HPDE6-E6E7 (cell line): ENCODE results near the gene LCN9.
"Not testable (repeated sequence)": the region's sequence is repeated elsewhere in the genome, so short reads cannot be mapped to it uniquely, and the experiment has no call there.

Source experiments
- DNase-seq: peaks from one replicate; pipeline ENCODE4 v3.0.0; 2011; ENCODE audit warnings: missing footprints; ENCODE audit errors: extremely low spot score

Gene LCN9

DNA sequence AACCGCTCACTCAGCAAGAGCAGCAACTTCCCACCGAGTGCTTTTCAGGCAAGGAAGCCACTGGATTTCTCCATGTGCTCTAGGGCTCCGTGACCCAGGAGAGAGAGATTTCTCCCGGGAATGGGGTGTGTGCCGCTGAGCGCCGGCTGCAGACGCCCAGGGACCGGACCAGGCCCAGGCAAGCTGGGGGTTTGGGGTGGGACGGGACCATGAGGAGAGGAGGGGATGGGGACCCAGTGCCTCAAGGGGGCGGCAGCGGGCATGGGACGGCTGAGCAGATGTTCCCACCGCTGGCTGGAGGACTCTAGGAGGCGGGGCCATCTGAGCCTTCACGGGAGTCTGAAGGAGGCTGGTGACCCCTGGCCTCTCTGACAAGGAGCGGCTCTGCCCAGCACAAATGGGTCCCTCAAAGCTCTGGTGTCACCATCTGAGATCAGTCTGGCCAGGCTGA, 8.5 kb downstream of the LCN9 start:
- no peak for DNase-seq

DNA sequence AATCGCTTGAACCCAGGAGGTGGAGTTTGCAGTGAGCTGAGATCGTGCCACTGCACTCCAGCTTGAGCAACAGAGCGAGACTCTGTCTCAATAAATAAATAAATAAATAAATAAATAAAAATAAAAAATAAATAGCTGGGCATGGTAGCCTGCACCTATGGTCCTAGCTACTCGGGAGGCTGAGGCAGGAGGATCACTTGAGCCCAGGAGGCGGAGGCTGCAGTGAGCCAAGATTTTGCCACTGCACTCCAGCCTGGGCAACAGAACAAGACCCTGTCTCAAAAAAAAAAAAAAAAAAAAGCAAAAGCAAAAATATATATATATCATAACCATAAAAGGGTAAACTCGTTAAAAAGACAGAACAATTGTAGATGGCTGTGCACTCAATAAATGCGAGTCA, 9.7 kb downstream of the LCN9 start:
- DNase-seq, result not testable (repeated sequence)

DNA sequence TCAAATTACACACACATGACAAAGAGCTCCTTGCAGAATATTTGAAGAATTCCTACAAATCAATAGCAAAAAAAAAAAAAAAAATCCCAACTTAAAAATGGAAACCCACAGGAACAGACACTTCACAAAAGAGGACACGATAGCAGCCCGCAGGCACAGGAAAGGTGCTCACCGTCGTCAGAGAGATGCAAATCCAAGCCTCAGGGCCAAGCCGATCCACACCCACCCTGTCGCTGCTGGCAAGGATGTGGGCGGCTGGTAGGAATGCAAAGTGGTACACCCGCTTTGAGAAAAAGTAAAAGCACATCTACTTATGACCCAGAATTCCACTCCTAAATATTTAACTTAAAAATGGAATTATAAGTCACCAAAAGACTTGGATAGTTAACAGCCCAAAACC, 10.8 kb downstream of the LCN9 start:
- no peak for DNase-seq

DNA sequence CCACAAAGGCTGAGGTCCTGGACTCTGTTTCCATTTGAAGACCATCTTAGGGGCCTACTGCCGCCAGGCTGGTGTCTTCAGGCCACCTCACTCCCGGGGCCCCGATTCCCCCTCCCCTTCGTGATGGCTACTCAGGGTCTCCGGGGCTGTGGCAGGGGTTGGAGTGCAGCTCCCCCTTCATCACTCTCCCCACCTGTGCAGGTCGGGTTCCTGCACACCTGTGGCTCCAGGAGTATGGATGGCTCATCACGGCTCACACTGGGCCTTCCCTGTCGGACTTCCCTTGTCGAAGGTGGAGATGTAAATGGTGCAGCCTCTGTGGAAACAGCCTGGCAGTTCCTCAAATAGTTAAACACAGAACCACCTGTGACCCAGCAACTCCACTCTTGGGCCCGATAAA, 11.9 kb downstream of the LCN9 start:
- DNase-seq, result no peak

DNA sequence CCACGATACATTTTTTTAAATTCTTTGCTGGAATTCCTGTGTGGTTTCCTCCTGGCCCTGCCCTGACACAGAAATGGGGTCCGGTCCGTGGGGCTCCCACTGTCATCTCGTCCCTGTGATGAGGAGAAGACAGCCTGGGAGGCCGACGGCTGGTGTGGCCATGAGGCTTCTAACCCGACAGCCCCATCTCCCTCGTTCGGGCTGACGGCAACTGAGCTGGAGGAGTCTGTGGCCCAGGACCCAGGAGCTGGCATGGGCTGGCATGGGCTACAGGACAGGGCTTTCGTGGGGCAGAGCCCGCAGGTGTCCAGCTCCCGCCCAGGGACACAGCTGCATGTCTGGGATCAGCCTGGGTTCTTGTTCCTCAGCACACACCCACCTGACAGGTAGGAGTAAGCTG, 13.8 kb downstream of the LCN9 start:
- DNase-seq, result no peak

DNA sequence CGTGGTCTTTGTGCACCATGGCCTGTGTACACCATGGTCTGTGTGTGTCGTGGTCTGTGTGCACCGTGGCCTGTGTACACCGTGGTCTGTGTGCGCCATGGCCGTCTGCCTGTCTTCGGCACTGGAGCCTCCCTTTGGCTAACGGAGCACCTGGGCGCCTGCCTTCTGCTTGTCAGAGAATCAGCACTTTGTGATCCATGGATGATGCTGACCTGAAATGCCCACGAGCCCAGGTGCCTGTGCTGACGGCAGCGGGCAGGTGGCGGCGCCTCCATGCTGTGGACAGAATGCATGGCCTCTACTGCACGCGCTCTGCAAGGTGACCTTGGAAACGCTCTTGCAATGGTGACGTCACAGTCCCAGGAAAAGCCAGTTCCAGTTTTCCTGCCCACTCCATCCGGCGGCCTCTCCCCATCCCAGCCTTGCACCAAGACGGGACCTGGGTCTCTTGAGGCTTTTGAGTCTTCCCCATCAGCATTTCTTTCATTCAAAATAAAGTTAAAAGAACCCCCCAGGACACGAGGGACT, 14.6 kb downstream of the LCN9 start:
- DNase-seq, result no peak

DNA sequence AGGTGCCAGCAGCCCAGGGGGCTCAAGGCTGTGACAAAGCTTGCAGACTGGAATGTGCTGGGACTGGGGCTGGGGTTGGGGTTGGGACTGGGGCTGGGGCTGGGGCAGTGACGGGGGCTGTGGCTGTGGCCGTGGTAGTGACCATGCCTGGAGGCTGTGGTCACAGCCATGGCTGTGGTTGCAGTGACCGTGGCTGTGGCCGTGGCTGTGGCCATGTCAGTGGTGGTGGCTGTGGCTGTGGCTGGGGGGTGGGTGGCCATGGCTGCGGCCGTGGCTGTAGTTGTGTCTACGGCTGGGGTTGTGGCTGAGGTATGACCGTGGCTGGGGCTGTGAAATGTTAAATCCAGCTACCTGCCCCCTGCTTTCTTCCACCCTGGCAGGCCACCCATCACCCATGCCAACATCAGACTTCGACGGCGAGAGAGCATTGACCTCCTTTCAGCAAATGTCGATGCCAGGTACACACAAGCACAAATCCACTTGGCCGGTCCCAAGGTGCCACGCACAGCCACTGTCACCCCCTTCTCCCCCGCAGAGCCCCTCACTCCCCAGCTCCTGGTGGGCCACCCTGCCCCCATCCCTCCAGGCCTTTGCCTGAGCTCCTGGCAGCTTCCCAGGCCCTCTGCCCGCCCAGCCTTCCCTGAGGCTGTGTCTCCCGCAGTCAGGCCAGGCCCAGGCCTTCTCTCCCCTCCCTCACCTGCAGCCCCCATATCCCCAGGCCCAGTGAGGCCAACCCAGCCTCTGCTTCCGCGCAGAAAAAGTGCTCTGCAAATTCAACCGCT, 15.3 kb downstream of the LCN9 start:
- no peak for DNase-seq

DNA sequence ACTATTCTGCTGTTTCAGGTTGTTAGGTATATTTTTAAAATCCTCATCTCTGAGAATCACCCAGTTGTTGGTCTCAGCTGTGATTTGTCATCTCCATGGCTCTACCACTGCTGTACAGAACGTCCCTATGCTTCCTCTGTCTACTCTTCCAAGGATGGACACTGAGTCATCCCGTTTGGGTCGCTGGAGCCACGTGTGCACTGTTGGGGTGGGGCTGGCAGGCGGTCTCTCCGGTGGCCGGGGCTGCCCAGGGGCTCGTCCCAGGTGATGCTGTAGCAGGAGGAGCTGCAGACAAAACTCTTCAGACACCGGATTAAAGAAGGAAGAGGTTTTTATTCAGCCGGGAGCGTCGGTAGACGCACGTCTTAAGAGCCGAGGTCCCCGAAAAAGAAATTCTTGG, 16.9 kb downstream of the LCN9 start:
- DNase-seq, result no peak

DNA sequence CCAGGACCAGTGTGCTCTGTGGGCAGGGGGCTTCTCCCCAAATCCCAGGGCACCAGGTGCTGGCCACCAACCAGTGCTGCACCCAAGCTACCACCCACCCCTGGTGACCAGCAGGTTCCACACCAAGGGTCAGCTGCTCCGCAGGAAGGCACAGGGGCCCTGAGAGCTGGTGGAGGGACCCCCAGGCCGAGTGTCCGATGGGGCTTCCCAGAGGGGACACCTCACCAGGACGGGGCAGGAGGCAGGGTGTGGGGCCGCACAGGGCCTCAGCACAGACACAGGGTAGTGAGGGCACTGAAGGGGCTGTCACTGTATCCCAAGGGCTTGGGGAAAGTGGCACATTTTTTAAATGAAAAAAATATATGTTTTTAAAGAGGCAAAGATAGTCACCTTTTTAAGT, 18.1 kb downstream of the LCN9 start:
- no peak for DNase-seq

DNA sequence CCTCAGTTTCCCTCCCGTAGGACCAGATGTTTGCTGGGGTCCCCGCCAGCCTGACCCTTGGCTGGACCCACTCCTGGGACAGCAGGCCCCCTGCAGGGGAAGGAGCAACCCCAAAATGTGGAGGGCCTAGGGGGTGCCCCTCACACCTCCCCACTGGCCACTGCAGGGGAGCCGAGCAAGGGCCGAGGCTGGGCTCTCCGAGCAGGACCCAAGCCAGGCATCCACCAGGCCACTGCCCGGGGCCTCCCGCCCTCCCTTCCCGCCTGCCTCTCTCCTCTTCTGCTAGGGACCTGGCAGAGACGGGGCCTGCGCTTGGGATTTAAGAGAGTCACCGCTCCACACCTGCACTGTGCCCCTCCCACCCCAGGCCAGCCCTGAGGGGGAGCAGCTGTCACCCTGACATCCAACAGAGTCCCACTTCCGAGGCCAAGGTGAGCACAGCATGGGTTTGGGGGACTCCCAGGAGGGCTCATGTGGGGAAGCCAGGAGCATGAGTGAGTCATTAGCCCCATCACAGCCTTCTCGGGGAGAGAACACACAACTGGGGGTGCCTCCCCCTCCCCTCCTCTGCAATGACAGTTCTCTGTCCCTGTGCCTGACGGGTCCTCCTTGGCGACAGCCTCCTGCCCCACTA, 20.4 kb downstream of the LCN9 start:
- DNase-seq, result no peak

DNA sequence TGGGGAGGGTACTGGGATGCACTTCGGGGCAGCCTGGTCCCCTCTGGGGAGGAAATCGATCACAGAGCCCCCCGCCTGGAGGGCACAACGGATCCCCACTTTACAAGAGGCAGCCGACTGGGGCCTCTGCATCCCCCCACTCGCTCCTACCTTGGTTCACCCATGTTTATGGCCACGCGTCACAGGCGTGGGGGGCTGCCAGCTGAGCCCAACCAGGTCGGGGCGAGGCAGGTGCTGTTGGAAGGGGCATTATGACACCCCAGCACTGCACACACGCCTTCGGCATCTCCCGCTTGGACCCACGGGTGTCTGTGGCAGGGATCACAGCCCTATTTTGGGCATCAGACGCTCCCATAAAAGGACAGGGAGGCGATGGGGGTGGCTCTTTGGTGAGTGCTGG, 21.6 kb downstream of the LCN9 start:
- no peak for DNase-seq

DNA sequence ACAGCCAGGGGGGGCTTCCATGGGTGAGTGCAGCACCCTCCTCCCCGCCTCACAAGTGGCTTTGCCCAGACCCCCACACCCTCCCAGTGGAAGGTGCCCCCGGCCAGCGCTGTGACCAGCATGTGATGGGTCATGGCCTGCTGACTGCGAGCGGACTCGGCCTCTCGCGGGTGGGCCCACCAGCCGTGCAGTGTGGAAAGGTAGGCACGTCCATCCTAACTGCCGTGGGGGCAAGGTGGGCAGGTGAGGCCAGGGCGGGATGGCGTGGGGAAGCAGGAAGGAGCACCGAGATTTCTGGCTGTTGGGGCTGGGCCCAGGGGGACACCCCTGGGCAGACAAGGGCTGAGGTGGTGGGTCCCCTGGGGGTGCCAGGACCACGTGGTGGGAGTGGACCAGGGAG, 24.1 kb downstream of the LCN9 start:
- no peak for DNase-seq

DNA sequence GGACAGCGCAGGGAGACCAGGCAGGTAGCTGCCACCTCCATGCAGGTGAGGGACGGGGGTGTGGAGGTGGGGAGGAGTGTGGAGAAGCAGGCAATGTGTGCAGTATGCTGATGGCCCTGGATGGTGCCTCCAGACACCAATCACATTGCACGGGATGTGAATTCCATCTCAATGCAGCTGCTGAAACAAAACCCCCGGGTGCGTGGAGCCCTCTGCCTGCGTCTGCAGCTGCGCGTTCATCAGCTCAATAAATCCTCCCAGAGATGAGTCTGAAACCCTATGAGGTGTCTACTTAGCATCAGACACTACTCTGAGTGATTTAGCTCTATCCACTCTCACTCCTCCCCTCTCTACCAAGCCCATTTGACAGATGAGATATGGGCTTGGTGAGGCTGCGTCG, 25.9 kb downstream of the LCN9 start:
- no peak for DNase-seq

DNA sequence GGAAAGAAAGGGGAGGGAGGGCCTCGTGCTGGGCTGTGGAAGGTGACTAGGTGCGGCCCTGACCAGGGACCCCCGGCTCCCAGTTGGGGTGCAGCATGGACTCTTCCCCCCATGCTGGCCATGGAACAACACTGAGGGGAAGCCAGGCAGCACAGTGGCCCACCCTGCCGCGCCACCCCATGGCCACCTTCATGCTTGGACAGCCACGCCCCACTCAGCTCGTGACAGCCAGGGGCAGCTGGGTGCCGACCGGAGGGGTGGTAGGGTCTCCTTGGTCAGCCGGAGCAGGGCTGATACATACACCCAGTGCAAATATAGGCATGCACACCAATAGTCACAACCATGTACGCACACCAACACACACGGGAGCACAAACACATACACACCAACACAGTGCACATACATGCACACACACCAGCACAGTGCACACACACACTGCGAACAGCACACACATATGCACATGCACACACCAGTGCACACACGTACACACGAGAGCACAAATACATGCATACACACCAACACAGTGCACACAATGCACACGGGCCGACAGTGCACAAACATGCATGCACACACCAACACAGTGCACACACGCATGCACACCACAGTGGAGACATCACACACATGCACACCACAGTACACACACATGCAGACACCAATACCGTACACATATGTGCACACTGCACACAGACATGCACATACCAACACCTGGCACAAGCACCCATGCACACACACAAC, 27.9 kb downstream of the LCN9 start:
- no peak for DNase-seq

DNA sequence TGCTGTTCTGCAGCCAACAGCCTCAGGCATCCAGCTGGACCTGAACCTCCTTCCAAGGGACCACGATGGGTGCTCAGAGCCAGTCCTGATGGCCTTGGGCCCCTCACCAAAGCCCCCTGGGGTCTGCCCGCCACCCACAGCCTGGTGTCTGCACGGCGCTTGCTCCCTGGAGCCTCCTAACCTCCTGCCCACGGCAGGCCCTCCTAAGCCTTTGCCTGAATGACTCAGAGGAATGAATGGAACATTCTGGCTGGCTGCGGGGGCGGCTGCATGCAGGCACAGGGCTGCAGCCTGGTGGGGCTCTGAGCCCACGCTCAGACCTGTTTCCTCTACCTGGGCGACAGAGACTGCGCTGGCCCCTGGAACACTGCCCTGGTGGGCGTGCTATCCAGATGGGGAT, 29.3 kb downstream of the LCN9 start:
- DNase-seq, result no peak

DNA sequence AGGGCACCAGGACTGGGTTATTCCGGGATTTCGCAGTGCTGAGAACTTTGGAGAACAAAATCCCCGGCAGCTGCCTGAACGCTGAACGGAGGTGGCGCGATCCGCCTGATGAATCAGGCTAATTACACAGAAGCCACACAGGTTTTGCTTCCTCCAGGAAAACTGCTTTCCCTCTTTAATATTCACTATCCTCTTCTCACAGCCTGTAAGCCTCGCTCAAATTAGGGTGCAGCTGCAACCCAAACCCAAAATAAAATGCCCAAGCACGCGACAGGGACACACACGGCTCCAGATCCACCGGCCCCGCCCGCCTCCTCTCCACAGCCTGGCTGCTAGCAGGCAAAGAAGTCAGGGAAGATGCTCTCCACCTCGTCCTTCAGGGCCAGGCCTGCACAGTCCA, 30.2 kb downstream of the LCN9 start:
- no peak for DNase-seq

DNA sequence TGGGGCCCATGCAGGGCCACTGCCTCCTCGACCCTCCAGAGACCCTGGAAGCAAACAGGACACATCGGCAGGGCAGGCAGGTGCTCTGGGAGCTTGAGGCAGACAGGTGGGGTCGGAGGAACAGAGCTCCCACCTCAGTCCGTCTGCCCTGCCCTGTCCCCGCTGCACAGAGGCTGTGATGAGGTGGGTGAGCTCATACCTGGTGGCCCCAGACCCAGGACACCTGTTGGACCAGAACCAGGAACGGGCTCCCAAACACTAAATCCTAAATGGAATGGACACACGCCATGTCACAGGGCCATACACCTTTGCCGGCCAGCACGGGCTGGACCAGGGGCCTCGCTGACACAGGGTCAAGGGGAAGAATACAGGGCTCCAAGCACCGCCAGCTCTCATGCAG, 30.7 kb downstream of the LCN9 start:
- DNase-seq, result no peak

DNA sequence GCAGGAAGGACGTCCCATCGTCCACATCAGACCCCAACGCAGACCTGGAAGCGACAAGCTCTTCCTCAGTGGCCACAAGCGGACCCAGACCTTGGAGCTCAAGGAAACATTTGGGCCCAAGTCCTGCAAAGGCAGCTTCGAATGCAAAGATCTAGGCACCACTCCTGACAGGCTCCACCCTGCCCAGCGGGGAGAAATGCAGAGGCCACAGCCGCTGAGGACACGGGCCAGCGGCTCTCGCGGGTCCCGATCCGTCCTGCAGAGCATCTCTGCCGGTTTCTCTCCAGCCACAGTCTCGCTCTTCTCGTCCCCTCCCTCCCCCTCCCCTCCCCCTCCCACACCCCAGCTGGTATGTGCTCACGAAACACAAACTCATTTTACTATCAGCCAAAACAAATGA, 31.3 kb downstream of the LCN9 start:
- no peak for DNase-seq

DNA sequence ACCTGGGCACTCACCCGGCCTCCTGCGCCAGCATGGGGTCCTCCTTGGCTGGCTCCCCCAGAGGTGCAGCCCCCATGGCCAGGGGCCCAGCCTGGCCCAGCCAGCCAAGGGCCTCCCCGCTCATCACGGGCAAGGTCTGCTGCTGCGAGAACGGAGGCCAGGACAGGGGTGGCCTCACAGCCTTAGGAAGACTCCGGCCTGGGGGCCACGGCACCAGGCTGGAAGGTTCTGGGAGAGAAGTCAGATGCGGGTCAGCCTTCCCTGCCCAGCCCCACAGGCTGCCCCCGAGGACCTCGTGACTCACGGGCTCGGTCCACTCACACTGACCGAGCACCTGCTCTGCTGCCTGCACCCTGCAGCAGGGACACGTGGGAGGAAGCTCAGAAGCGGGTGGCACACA, 31.9 kb downstream of the LCN9 start:
- DNase-seq, result no peak

DNA sequence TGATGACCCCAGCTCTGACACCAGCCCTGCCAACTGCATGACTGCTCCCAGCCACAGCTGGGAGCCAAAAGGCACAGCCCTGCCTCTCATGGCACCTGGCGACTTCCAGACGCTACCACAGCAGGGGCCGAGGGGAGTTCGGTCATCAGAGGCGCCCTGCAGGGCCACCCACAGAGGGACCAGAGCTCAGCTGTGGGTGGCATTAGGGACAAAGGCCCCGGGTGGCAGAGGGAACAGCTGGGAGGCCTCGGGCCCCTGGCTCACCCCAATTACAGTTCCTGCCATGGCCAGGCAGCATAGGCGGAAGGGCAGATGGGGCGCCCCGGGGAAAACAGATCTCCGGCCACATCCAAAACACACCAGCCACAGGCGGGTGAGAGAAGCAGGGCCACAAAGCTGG, 32.5 kb downstream of the LCN9 start:
- no peak for DNase-seq

DNA sequence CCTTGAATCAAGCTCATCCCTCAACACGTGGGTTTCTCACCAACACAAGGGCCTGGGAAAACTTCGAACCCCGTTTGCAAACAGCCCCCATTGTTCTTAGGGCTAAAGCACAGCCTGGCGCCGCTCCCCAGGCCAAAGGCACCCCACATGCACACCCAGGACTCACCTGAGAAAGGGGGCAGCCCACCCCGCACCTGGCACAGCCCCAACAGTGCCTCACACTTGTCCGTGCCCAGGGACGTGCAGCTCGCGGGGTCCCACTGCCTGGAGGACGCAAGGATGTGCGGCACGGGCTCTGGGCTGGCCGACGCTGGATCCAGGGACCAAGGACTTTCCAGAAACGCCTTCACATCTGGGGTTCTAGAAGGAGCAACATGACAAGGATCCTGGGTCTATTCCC, 33.3 kb downstream of the LCN9 start:
- no peak for DNase-seq

DNA sequence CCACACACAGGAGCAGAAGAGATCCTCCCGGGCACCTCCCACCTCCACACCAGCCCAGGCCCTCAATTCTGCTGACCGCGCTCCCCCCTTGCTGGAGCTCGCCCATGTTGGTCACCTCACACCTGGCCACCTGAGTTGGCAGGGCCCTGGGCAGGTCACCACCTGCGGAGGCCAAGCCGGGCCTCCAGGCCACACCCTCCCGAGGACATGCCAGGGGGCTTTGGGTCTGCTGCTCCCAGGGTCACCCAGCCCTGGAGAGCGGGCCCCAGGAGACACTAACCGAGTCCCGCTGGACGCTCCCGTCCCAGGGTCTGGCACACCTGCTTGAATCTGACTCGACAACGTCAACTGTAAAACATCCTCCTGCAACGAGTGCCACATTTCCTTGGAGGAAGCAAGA, 34.1 kb downstream of the LCN9 start:
- no peak for DNase-seq

DNA sequence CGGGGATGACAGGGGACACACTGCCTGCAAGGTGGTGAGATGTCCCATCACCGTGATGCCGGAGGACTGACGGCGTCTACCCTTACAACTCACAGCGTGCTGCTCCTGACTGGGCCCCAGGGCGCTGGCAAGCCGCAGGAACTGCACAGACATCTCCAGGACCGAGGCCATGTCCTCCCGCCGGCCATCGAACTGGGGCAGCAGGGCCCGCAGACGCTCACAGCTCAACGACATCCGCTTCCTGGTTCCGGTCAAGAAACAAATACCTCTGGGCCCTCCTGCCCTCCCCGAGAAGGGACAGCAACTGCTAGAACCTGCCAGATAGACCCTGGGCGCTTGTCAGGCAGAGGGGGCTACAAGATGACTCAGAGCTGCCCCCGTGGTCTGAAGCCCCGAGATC, 35.1 kb downstream of the LCN9 start:
- no peak for DNase-seq
